SK-N-SH treated with all-trans-retinoic acid at 6 μM for 48 hours (cell line): Measurements from ENCODE around the gene REEP1.

Experiments used
- ATAC-seq: fragments of 200-7000 bp; cut with Tn5 transposase; 3 replicates; pipeline ENCODE4 v1.9.1; 2020; ENCODE audit warnings: mild to moderate bottlenecking, moderate library complexity
- ARNTL ChIP-seq: fragments of 450-650 bp; formaldehyde crosslinking; IDR thresholded peaks from 2 replicates; pipeline ENCODE4 v1.5.0; 2020; ENCODE audit warnings: low read depth, mild to moderate bottlenecking, moderate library complexity, borderline replicate concordance
- BACH2 ChIP-seq: fragments of 250-450 bp; sonication (Bioruptor Pico); IDR thresholded peaks from 2 replicates; pipeline ENCODE4 v1.9.0; 2021; ENCODE audit warnings: mild to moderate bottlenecking, borderline replicate concordance
- CREB5 ChIP-seq: fragments of 250-450 bp; sonication (Bioruptor Pico); IDR thresholded peaks from 2 replicates; pipeline ENCODE4 v1.5.1; 2020; ENCODE audit warnings: low read depth, mild to moderate bottlenecking, moderate library complexity
- CSDC2 ChIP-seq: fragments of 250-450 bp; sonication (Bioruptor Pico); IDR thresholded peaks from 2 replicates; pipeline ENCODE4 v1.5.0; 2020; ENCODE audit warnings: mild to moderate bottlenecking, moderate library complexity
- ESRRG ChIP-seq: fragments of 250-450 bp; sonication (Bioruptor Pico); IDR thresholded peaks from 2 replicates; pipeline ENCODE4 v1.6.1; 2021; ENCODE audit warnings: mild to moderate bottlenecking
- GLIS3 ChIP-seq: fragments of 250-450 bp; sonication (Bioruptor Pico); IDR thresholded peaks from 2 replicates; pipeline ENCODE4 v1.5.0; 2020; ENCODE audit warnings: mild to moderate bottlenecking, moderate library complexity
- ISL1 ChIP-seq: fragments of 250-450 bp; sonication (Bioruptor Pico); IDR thresholded peaks from 2 replicates; pipeline ENCODE4 v2.1.2; 2022; ENCODE audit warnings: mild to moderate bottlenecking, moderate library complexity
- PPARA ChIP-seq: fragments of 250-450 bp; sonication (Bioruptor Pico); IDR thresholded peaks from 2 replicates; pipeline ENCODE4 v1.5.0; 2020; ENCODE audit warnings: mild to moderate bottlenecking, borderline replicate concordance
- RARB ChIP-seq: fragments of 250-450 bp; sonication (Bioruptor Pico); IDR thresholded peaks from 2 replicates; pipeline ENCODE4 v1.8.0; 2021; ENCODE audit warnings: mild to moderate bottlenecking, moderate library complexity
- SNAI2 ChIP-seq: fragments of 250-450 bp; sonication (Bioruptor Pico); IDR thresholded peaks from 2 replicates; pipeline ENCODE4 v1.5.0; 2020; ENCODE audit warnings: mild to moderate bottlenecking, moderate library complexity
- TCF4 ChIP-seq: fragments of 250-450 bp; sonication (Bioruptor Pico); IDR thresholded peaks from 2 replicates; pipeline ENCODE4 v1.8.0; 2021; ENCODE audit warnings: mild to moderate bottlenecking, moderate library complexity, borderline replicate concordance
- TOX ChIP-seq: fragments of 250-450 bp; sonication (Bioruptor Pico); IDR thresholded peaks from 2 replicates; pipeline ENCODE4 v1.8.0; 2021; ENCODE audit warnings: mild to moderate bottlenecking, moderate library complexity, borderline replicate concordance
- TSHZ2 ChIP-seq: fragments of 250-450 bp; sonication (Bioruptor Pico); IDR thresholded peaks from 2 replicates; pipeline ENCODE4 v1.5.0; 2020; ENCODE audit warnings: mild to moderate bottlenecking, moderate library complexity
- ZC3H10 ChIP-seq: fragments of 250-450 bp; sonication (Bioruptor Pico); IDR thresholded peaks from 2 replicates; pipeline ENCODE4 v1.5.1; 2021; ENCODE audit warnings: mild to moderate bottlenecking, moderate library complexity
- ZFP3 ChIP-seq: fragments of 250-450 bp; sonication (Bioruptor Pico); IDR thresholded peaks from 2 replicates; pipeline ENCODE4 v1.5.0; 2020; ENCODE audit warnings: mild to moderate bottlenecking, moderate library complexity
- ZFP30 ChIP-seq: fragments of 450-650 bp; formaldehyde crosslinking; IDR thresholded peaks from 2 replicates; pipeline ENCODE4 v1.5.0; 2022; ENCODE audit warnings: mild to moderate bottlenecking, moderate library complexity
- ZNF565 ChIP-seq: fragments of 450-650 bp; formaldehyde crosslinking; conservative IDR thresholded peaks from 2 replicates; pipeline ENCODE4 v1.5.0; 2020; ENCODE audit warnings: low read depth, mild to moderate bottlenecking, moderate library complexity
- ZNF70 ChIP-seq: fragments of 450-650 bp; formaldehyde crosslinking; IDR thresholded peaks from 2 replicates; pipeline ENCODE4 v1.5.0; 2020; ENCODE audit warnings: mild to moderate bottlenecking, moderate library complexity
- ZNF8 ChIP-seq: fragments of 450-650 bp; formaldehyde crosslinking; IDR thresholded peaks from 2 replicates; pipeline ENCODE4 v1.5.0; 2020; ENCODE audit warnings: mild to moderate bottlenecking, moderate library complexity
- TF ChIP-seq, protein P1 (sequence below): fragments of 250-450 bp; sonication (Bioruptor Pico); IDR thresholded peaks from 2 replicates; pipeline ENCODE4 v1.8.0; 2020; ENCODE audit warnings: mild to moderate bottlenecking, moderate library complexity, borderline replicate concordance
- TF ChIP-seq, protein P2 (sequence below): fragments of 250-450 bp; sonication (Bioruptor Pico); IDR thresholded peaks from 2 replicates; pipeline ENCODE4 v1.8.0; 2021; ENCODE audit warnings: low read depth, mild to moderate bottlenecking, moderate library complexity, borderline replicate concordance
- TF ChIP-seq, protein P3 (sequence below): fragments of 250-450 bp; sonication (Bioruptor Pico); IDR thresholded peaks from 2 replicates; pipeline ENCODE4 v1.5.1; 2021; ENCODE audit warnings: mild to moderate bottlenecking, moderate library complexity

The REEP1 gene

DNA sequence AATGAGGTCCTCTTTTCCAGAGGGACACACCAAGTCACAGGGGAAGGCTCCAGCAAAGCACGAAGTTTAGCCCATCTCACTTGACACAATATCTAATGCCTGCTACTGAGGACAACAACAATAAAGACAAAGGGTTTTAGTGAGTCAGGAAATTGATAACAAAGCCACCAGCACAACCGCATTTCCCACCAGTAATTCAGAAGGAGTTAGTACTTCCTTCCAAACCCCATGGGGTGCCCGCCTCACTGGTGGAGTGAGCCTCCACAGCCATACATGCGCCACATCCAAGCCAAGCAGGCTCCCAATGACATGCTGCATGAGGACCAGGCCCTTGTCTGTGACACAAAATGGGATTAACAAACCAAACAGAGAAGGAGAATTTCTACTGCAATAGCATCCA is 98.1 kb downstream of the REEP1 start:
- TF ChIP-seq TOX (CRISPR knock-in tag), result no peak
- no peak for TF ChIP-seq ZNF70
- TF ChIP-seq ZFP3 (CRISPR knock-in tag), result no peak
- no peak for TF ChIP-seq ZFP30 (CRISPR knock-in tag)
- TF ChIP-seq CSDC2 (CRISPR knock-in tag), result no peak
- TF ChIP-seq, protein P1, sequence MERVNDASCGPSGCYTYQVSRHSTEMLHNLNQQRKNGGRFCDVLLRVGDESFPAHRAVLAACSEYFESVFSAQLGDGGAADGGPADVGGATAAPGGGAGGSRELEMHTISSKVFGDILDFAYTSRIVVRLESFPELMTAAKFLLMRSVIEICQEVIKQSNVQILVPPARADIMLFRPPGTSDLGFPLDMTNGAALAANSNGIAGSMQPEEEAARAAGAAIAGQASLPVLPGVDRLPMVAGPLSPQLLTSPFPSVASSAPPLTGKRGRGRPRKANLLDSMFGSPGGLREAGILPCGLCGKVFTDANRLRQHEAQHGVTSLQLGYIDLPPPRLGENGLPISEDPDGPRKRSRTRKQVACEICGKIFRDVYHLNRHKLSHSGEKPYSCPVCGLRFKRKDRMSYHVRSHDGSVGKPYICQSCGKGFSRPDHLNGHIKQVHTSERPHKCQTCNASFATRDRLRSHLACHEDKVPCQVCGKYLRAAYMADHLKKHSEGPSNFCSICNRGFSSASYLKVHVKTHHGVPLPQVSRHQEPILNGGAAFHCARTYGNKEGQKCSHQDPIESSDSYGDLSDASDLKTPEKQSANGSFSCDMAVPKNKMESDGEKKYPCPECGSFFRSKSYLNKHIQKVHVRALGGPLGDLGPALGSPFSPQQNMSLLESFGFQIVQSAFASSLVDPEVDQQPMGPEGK, result no peak
- TF ChIP-seq ESRRG (CRISPR knock-in tag), result no peak
- TF ChIP-seq RARB (CRISPR knock-in tag), result no peak
- TF ChIP-seq ZNF565 (CRISPR knock-in tag), result no peak
- no peak for TF ChIP-seq TSHZ2 (CRISPR knock-in tag)
- no peak for TF ChIP-seq ZC3H10 (CRISPR knock-in tag)
- no peak for TF ChIP-seq ARNTL (CRISPR knock-in tag)
- no peak for ATAC-seq

DNA sequence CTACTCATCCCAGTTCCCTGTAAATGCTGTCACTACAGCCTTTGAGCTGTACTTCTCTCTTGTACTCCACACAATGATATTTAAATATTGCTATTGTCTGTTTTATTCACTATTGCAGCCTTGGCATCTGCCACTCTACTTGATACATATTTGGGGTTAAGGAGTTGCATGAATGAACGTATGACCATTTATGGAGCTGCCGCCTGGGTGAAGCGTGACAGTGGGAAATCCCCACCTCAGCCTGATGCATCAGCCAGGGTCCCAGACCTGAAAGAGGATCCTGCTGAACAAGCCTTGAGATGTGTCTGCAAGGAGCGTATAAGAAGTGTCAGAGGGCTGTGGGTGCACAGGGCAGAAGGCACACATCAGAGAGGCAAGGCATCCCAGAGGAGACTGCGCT is 99.1 kb downstream of the REEP1 start:
- TF ChIP-seq ISL1 (CRISPR knock-in tag), result no peak
- no peak for TF ChIP-seq CSDC2 (CRISPR knock-in tag)
- TF ChIP-seq PPARA, result no peak
- TF ChIP-seq, protein P2, sequence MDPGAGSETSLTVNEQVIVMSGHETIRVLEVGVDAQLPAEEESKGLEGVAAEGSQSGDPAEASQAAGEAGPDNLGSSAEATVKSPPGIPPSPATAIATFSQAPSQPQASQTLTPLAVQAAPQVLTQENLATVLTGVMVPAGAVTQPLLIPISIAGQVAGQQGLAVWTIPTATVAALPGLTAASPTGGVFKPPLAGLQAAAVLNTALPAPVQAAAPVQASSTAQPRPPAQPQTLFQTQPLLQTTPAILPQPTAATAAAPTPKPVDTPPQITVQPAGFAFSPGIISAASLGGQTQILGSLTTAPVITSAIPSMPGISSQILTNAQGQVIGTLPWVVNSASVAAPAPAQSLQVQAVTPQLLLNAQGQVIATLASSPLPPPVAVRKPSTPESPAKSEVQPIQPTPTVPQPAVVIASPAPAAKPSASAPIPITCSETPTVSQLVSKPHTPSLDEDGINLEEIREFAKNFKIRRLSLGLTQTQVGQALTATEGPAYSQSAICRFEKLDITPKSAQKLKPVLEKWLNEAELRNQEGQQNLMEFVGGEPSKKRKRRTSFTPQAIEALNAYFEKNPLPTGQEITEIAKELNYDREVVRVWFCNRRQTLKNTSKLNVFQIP, result no peak
- no peak for TF ChIP-seq TOX (CRISPR knock-in tag)
- no peak for TF ChIP-seq ZC3H10 (CRISPR knock-in tag)
- TF ChIP-seq RARB (CRISPR knock-in tag), result no peak
- no peak for TF ChIP-seq BACH2 (CRISPR knock-in tag)
- no peak for TF ChIP-seq ZNF8
- TF ChIP-seq ZNF70, result no peak
- no peak for TF ChIP-seq ZFP30 (CRISPR knock-in tag)
- no peak for TF ChIP-seq SNAI2
- TF ChIP-seq CREB5 (CRISPR knock-in tag), result no peak
- no peak for TF ChIP-seq ARNTL (CRISPR knock-in tag)
- TF ChIP-seq, protein P3, sequence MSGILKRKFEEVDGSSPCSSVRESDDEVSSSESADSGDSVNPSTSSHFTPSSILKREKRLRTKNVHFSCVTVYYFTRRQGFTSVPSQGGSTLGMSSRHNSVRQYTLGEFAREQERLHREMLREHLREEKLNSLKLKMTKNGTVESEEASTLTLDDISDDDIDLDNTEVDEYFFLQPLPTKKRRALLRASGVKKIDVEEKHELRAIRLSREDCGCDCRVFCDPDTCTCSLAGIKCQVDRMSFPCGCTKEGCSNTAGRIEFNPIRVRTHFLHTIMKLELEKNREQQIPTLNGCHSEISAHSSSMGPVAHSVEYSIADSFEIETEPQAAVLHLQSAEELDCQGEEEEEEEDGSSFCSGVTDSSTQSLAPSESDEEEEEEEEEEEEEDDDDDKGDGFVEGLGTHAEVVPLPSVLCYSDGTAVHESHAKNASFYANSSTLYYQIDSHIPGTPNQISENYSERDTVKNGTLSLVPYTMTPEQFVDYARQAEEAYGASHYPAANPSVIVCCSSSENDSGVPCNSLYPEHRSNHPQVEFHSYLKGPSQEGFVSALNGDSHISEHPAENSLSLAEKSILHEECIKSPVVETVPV (CRISPR knock-in tag), result no peak
- ATAC-seq, result no peak

GRCh38 chr2:86237172-86237571 is 100.3 kb downstream of the REEP1 start:
- no peak for ATAC-seq
- TF ChIP-seq ZNF70 (no peak), BACH2 (CRISPR knock-in tag) (no peak), CSDC2 (CRISPR knock-in tag) (no peak), TCF4 (no peak), ARNTL (CRISPR knock-in tag) (no peak), GLIS3 (CRISPR knock-in tag) (no peak), PPARA (no peak), TOX (CRISPR knock-in tag) (no peak), ZNF565 (CRISPR knock-in tag) (no peak), ZC3H10 (CRISPR knock-in tag) (no peak), ZFP30 (CRISPR knock-in tag) (no peak), ZNF8 (no peak), ZFP3 (CRISPR knock-in tag) (no peak), ESRRG (CRISPR knock-in tag) (no peak), RARB (CRISPR knock-in tag) (no peak)
- TF ChIP-seq, protein P1, result no peak
- TF ChIP-seq, protein P3 (CRISPR knock-in tag), result no peak
- TF ChIP-seq, protein P2, result no peak
